SK-N-SH treated with all-trans-retinoic acid at 6 μM for 48 hours (cell line): ENCODE results near the gene TOX2.

Source experiments
- ATAC-seq: fragments of 200-7000 bp; cut with Tn5 transposase; 3 replicates; pipeline ENCODE4 v1.9.1; 2020; ENCODE audit warnings: mild to moderate bottlenecking, moderate library complexity
- ARNTL ChIP-seq: fragments of 450-650 bp; formaldehyde crosslinking; IDR thresholded peaks from 2 replicates; pipeline ENCODE4 v1.5.0; 2020; ENCODE audit warnings: low read depth, mild to moderate bottlenecking, moderate library complexity, borderline replicate concordance
- BACH2 ChIP-seq: fragments of 250-450 bp; sonication (Bioruptor Pico); IDR thresholded peaks from 2 replicates; pipeline ENCODE4 v1.9.0; 2021; ENCODE audit warnings: mild to moderate bottlenecking, borderline replicate concordance
- CSDC2 ChIP-seq: fragments of 250-450 bp; sonication (Bioruptor Pico); IDR thresholded peaks from 2 replicates; pipeline ENCODE4 v1.5.0; 2020; ENCODE audit warnings: mild to moderate bottlenecking, moderate library complexity
- ESRRG ChIP-seq: fragments of 250-450 bp; sonication (Bioruptor Pico); IDR thresholded peaks from 2 replicates; pipeline ENCODE4 v1.6.1; 2021; ENCODE audit warnings: mild to moderate bottlenecking
- GLIS3 ChIP-seq: fragments of 250-450 bp; sonication (Bioruptor Pico); IDR thresholded peaks from 2 replicates; pipeline ENCODE4 v1.5.0; 2020; ENCODE audit warnings: mild to moderate bottlenecking, moderate library complexity
- ISL1 ChIP-seq: fragments of 250-450 bp; sonication (Bioruptor Pico); IDR thresholded peaks from 2 replicates; pipeline ENCODE4 v2.1.2; 2022; ENCODE audit warnings: mild to moderate bottlenecking, moderate library complexity
- OSR1 ChIP-seq: fragments of 250-450 bp; sonication (Bioruptor Pico); IDR thresholded peaks from 2 replicates; pipeline ENCODE4 v1.8.0; 2022; ENCODE audit warnings: moderate library complexity, mild to moderate bottlenecking, inconsistent platforms
- PPARA ChIP-seq: fragments of 250-450 bp; sonication (Bioruptor Pico); IDR thresholded peaks from 2 replicates; pipeline ENCODE4 v1.5.0; 2020; ENCODE audit warnings: mild to moderate bottlenecking, borderline replicate concordance
- RARB ChIP-seq: fragments of 250-450 bp; sonication (Bioruptor Pico); IDR thresholded peaks from 2 replicates; pipeline ENCODE4 v1.8.0; 2021; ENCODE audit warnings: mild to moderate bottlenecking, moderate library complexity
- SNAI2 ChIP-seq: fragments of 250-450 bp; sonication (Bioruptor Pico); IDR thresholded peaks from 2 replicates; pipeline ENCODE4 v1.5.0; 2020; ENCODE audit warnings: mild to moderate bottlenecking, moderate library complexity
- TCF4 ChIP-seq: fragments of 250-450 bp; sonication (Bioruptor Pico); IDR thresholded peaks from 2 replicates; pipeline ENCODE4 v1.8.0; 2021; ENCODE audit warnings: mild to moderate bottlenecking, moderate library complexity, borderline replicate concordance
- TOX ChIP-seq: fragments of 250-450 bp; sonication (Bioruptor Pico); IDR thresholded peaks from 2 replicates; pipeline ENCODE4 v1.8.0; 2021; ENCODE audit warnings: mild to moderate bottlenecking, moderate library complexity, borderline replicate concordance
- ZC3H10 ChIP-seq: fragments of 250-450 bp; sonication (Bioruptor Pico); IDR thresholded peaks from 2 replicates; pipeline ENCODE4 v1.5.1; 2021; ENCODE audit warnings: mild to moderate bottlenecking, moderate library complexity
- ZFP3 ChIP-seq: fragments of 250-450 bp; sonication (Bioruptor Pico); IDR thresholded peaks from 2 replicates; pipeline ENCODE4 v1.5.0; 2020; ENCODE audit warnings: mild to moderate bottlenecking, moderate library complexity
- ZFP30 ChIP-seq: fragments of 450-650 bp; formaldehyde crosslinking; IDR thresholded peaks from 2 replicates; pipeline ENCODE4 v1.5.0; 2022; ENCODE audit warnings: mild to moderate bottlenecking, moderate library complexity
- ZNF565 ChIP-seq: fragments of 450-650 bp; formaldehyde crosslinking; conservative IDR thresholded peaks from 2 replicates; pipeline ENCODE4 v1.5.0; 2020; ENCODE audit warnings: low read depth, mild to moderate bottlenecking, moderate library complexity
- ZNF8 ChIP-seq: fragments of 450-650 bp; formaldehyde crosslinking; IDR thresholded peaks from 2 replicates; pipeline ENCODE4 v1.5.0; 2020; ENCODE audit warnings: mild to moderate bottlenecking, moderate library complexity
- TF ChIP-seq, protein P1 (sequence below): fragments of 250-450 bp; sonication (Bioruptor Pico); IDR thresholded peaks from 2 replicates; pipeline ENCODE4 v1.8.0; 2021; ENCODE audit warnings: low read depth, mild to moderate bottlenecking, moderate library complexity, borderline replicate concordance
- TF ChIP-seq, protein P2 (sequence below): fragments of 250-450 bp; sonication (Bioruptor Pico); IDR thresholded peaks from 2 replicates; pipeline ENCODE4 v1.5.0; 2020; ENCODE audit warnings: mild to moderate bottlenecking, moderate library complexity
- TF ChIP-seq, protein P3 (sequence below): fragments of 250-450 bp; sonication (Bioruptor Pico); IDR thresholded peaks from 2 replicates; pipeline ENCODE4 v1.5.1; 2020; ENCODE audit warnings: low read depth, mild to moderate bottlenecking, moderate library complexity
- TF ChIP-seq, protein P4 (sequence below): fragments of 250-450 bp; sonication (Bioruptor Pico); IDR thresholded peaks from 2 replicates; pipeline ENCODE4 v1.8.0; 2020; ENCODE audit warnings: mild to moderate bottlenecking, moderate library complexity, borderline replicate concordance
- TF ChIP-seq, protein P5 (sequence below): fragments of 250-450 bp; sonication (Bioruptor Pico); IDR thresholded peaks from 2 replicates; pipeline ENCODE4 v1.5.1; 2021; ENCODE audit warnings: mild to moderate bottlenecking, moderate library complexity

Gene TOX2

DNA sequence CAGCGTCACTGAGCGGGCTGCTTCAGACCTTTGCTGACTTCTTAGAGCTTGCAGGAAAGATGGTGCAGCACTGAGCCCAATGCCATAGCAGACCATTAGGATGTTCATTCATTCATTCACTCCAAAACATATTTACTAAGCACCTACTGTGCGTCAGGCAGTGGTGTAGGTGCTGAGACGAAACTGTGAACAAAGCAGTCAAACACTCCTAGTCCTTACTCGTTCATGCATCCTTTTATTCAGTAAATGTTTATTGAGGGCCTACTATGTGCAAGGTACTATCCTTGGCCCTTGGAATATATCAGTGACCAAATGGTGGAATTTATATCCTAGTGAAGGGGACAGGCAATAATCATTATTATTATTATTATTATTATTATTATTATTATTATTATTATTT is 76.6 kb downstream of the TOX2 start:
- no peak for ATAC-seq
- TF ChIP-seq ZC3H10 (CRISPR knock-in tag): no peak
- TF ChIP-seq RARB (CRISPR knock-in tag): no peak
- TF ChIP-seq, protein P1, sequence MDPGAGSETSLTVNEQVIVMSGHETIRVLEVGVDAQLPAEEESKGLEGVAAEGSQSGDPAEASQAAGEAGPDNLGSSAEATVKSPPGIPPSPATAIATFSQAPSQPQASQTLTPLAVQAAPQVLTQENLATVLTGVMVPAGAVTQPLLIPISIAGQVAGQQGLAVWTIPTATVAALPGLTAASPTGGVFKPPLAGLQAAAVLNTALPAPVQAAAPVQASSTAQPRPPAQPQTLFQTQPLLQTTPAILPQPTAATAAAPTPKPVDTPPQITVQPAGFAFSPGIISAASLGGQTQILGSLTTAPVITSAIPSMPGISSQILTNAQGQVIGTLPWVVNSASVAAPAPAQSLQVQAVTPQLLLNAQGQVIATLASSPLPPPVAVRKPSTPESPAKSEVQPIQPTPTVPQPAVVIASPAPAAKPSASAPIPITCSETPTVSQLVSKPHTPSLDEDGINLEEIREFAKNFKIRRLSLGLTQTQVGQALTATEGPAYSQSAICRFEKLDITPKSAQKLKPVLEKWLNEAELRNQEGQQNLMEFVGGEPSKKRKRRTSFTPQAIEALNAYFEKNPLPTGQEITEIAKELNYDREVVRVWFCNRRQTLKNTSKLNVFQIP (CRISPR knock-in tag): no peak
- no peak for TF ChIP-seq CSDC2 (CRISPR knock-in tag)
- TF ChIP-seq, protein P2, sequence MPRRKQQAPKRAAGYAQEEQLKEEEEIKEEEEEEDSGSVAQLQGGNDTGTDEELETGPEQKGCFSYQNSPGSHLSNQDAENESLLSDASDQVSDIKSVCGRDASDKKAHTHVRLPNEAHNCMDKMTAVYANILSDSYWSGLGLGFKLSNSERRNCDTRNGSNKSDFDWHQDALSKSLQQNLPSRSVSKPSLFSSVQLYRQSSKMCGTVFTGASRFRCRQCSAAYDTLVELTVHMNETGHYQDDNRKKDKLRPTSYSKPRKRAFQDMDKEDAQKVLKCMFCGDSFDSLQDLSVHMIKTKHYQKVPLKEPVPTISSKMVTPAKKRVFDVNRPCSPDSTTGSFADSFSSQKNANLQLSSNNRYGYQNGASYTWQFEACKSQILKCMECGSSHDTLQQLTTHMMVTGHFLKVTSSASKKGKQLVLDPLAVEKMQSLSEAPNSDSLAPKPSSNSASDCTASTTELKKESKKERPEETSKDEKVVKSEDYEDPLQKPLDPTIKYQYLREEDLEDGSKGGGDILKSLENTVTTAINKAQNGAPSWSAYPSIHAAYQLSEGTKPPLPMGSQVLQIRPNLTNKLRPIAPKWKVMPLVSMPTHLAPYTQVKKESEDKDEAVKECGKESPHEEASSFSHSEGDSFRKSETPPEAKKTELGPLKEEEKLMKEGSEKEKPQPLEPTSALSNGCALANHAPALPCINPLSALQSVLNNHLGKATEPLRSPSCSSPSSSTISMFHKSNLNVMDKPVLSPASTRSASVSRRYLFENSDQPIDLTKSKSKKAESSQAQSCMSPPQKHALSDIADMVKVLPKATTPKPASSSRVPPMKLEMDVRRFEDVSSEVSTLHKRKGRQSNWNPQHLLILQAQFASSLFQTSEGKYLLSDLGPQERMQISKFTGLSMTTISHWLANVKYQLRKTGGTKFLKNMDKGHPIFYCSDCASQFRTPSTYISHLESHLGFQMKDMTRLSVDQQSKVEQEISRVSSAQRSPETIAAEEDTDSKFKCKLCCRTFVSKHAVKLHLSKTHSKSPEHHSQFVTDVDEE: no peak
- TF ChIP-seq, protein P3, sequence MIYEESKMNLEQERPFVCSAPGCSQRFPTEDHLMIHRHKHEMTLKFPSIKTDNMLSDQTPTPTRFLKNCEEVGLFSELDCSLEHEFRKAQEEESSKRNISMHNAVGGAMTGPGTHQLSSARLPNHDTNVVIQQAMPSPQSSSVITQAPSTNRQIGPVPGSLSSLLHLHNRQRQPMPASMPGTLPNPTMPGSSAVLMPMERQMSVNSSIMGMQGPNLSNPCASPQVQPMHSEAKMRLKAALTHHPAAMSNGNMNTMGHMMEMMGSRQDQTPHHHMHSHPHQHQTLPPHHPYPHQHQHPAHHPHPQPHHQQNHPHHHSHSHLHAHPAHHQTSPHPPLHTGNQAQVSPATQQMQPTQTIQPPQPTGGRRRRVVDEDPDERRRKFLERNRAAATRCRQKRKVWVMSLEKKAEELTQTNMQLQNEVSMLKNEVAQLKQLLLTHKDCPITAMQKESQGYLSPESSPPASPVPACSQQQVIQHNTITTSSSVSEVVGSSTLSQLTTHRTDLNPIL (CRISPR knock-in tag): no peak
- TF ChIP-seq BACH2 (CRISPR knock-in tag): no peak
- TF ChIP-seq ISL1: no peak
- no peak for TF ChIP-seq TCF4
- no peak for TF ChIP-seq ZNF8 (CRISPR knock-in tag)
- TF ChIP-seq, protein P4, sequence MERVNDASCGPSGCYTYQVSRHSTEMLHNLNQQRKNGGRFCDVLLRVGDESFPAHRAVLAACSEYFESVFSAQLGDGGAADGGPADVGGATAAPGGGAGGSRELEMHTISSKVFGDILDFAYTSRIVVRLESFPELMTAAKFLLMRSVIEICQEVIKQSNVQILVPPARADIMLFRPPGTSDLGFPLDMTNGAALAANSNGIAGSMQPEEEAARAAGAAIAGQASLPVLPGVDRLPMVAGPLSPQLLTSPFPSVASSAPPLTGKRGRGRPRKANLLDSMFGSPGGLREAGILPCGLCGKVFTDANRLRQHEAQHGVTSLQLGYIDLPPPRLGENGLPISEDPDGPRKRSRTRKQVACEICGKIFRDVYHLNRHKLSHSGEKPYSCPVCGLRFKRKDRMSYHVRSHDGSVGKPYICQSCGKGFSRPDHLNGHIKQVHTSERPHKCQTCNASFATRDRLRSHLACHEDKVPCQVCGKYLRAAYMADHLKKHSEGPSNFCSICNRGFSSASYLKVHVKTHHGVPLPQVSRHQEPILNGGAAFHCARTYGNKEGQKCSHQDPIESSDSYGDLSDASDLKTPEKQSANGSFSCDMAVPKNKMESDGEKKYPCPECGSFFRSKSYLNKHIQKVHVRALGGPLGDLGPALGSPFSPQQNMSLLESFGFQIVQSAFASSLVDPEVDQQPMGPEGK (CRISPR knock-in tag): no peak
- TF ChIP-seq ESRRG: no peak
- no peak for TF ChIP-seq TOX
- no peak for TF ChIP-seq ZNF565 (CRISPR knock-in tag)
- TF ChIP-seq PPARA (CRISPR knock-in tag): no peak
- TF ChIP-seq ZFP3 (CRISPR knock-in tag): no peak
- TF ChIP-seq, protein P5, sequence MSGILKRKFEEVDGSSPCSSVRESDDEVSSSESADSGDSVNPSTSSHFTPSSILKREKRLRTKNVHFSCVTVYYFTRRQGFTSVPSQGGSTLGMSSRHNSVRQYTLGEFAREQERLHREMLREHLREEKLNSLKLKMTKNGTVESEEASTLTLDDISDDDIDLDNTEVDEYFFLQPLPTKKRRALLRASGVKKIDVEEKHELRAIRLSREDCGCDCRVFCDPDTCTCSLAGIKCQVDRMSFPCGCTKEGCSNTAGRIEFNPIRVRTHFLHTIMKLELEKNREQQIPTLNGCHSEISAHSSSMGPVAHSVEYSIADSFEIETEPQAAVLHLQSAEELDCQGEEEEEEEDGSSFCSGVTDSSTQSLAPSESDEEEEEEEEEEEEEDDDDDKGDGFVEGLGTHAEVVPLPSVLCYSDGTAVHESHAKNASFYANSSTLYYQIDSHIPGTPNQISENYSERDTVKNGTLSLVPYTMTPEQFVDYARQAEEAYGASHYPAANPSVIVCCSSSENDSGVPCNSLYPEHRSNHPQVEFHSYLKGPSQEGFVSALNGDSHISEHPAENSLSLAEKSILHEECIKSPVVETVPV (CRISPR knock-in tag): no peak
- TF ChIP-seq OSR1: no peak
- no peak for TF ChIP-seq SNAI2

DNA sequence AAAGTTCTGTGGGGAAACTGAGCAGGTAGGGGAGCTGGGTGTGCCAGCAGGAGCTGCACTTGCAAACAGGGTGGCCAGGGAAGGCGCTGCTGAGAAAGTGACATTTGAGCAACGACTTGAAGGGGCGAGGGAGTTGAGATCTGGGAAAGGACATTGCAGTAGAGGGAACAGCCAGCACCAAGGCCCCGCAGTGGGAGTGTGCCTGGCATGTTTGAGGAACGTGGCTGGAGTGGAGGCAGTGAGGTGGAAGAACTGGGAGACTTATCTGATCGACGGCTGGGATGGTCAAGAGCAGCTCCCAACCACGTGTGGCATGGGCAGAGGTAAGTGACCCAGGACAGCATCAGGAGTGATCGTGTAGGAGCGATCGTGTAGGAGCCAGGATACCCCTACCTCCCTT is 77.3 kb downstream of the TOX2 start:
- TF ChIP-seq, protein P1 (CRISPR knock-in tag): no peak
- TF ChIP-seq GLIS3 (CRISPR knock-in tag) (no peak), ZFP30 (CRISPR knock-in tag) (no peak), ARNTL (no peak), ISL1 (no peak), TCF4 (no peak)
- TF ChIP-seq, protein P3 (CRISPR knock-in tag): no peak
- no peak for ATAC-seq
